HepG2 (cell line): ENCODE data around the gene UAP1L1. TPM values are rescaled to one million over a fixed set of nuclear protein-coding genes. Genes with fewer than 3 reads are reported as not detected.
A peak's percentile ranks its signal among the peaks of the same experiment; 100 is the strongest.

Experiments
- E2F5 ChIP-seq: sonication (generic); formaldehyde crosslinking; conservative IDR thresholded peaks from 2 replicates; pipeline ENCODE4 v1.4.0; 2020; ENCODE audit warnings: missing genetic modification reagents
- ERF ChIP-seq: IDR thresholded peaks from 2 replicates; pipeline ENCODE4 v1.6.1; 2018; ENCODE audit warnings: missing biosample characterization, missing genetic modification reagents
- GABPB1 ChIP-seq: IDR thresholded peaks from 2 replicates; pipeline ENCODE4 v1.6.1; 2016; ENCODE audit warnings: mild to moderate bottlenecking, missing genetic modification reagents, moderate library complexity, missing compliant biosample characterization
- HNRNPH1 ChIP-seq: fragments of 200-400 bp; formaldehyde crosslinking; optimal IDR thresholded peaks from 2 replicates; pipeline ENCODE3; 2017; ENCODE audit warnings: mild to moderate bottlenecking, low read depth, low read length
- HOXD1 ChIP-seq: sonication (generic); formaldehyde crosslinking; IDR thresholded peaks from 2 replicates; pipeline ENCODE4 v1.5.0; 2020; ENCODE audit warnings: missing genetic modification reagents
- MBNL3 ChIP-seq: fragments of 250-450 bp; sonication (Bioruptor Pico); conservative IDR thresholded peaks from 2 replicates; pipeline ENCODE4 v1.8.0; 2022; ENCODE audit warnings: mild to moderate bottlenecking, inconsistent platforms
- NFE2 ChIP-seq: sonication (generic); formaldehyde crosslinking; IDR thresholded peaks from 2 replicates; pipeline ENCODE4 v1.4.0; 2020; ENCODE audit warnings: missing genetic modification reagents
- PHB2 ChIP-seq: fragments of 450-650 bp; IDR thresholded peaks from 2 replicates; pipeline ENCODE4 v1.6.1; 2018; ENCODE audit not compliant: partially characterized antibody
- RBAK ChIP-seq: sonication (generic); formaldehyde crosslinking; IDR thresholded peaks from 2 replicates; pipeline ENCODE4 v1.5.1; 2020; ENCODE audit warnings: mild to moderate bottlenecking, missing genetic modification reagents
- RFX1 ChIP-seq: fragments of 450-650 bp; IDR thresholded peaks from 2 replicates; pipeline ENCODE4 v1.6.1; 2017
- SP4 ChIP-seq: sonication (generic); formaldehyde crosslinking; IDR thresholded peaks from 2 replicates; pipeline ENCODE4 v1.8.1; 2023; ENCODE audit warnings: mild to moderate bottlenecking, missing genetic modification reagents
- ZFAT ChIP-seq: sonication (generic); formaldehyde crosslinking; conservative IDR thresholded peaks from 2 replicates; pipeline ENCODE4 v1.8.1; 2023; ENCODE audit warnings: missing genetic modification reagents, inconsistent platforms
- ZMYM2 ChIP-seq: sonication (generic); formaldehyde crosslinking; IDR thresholded peaks from 2 replicates; pipeline ENCODE4 v1.8.0; 2022; ENCODE audit warnings: mild to moderate bottlenecking, missing genetic modification reagents
- ZNF263 ChIP-seq: sonication (generic); formaldehyde crosslinking; IDR thresholded peaks from 2 replicates; pipeline ENCODE4 v1.4.0; 2020; ENCODE audit warnings: missing genetic modification reagents
- ZNF264 ChIP-seq: sonication (generic); formaldehyde crosslinking; IDR thresholded peaks from 2 replicates; pipeline ENCODE4 v1.4.0; 2020; ENCODE audit warnings: missing genetic modification reagents
- ZNF317 ChIP-seq: sonication (generic); formaldehyde crosslinking; IDR thresholded peaks from 2 replicates; pipeline ENCODE4 v1.5.0; 2020; ENCODE audit warnings: mild to moderate bottlenecking, missing genetic modification reagents
- ZNF512 ChIP-seq: sonication (generic); formaldehyde crosslinking; IDR thresholded peaks from 2 replicates; pipeline ENCODE4 v1.4.0; 2020; ENCODE audit warnings: mild to moderate bottlenecking, missing genetic modification reagents
- ZNF557 ChIP-seq: sonication (generic); formaldehyde crosslinking; IDR thresholded peaks from 2 replicates; pipeline ENCODE4 v1.4.0; 2020; ENCODE audit warnings: missing genetic modification reagents
- ZNF775 ChIP-seq: sonication (generic); formaldehyde crosslinking; IDR thresholded peaks from 2 replicates; pipeline ENCODE4 v1.4.0; 2020; ENCODE audit warnings: missing genetic modification reagents, mild to moderate bottlenecking, moderate library complexity, borderline replicate concordance
- polyA plus RNA-seq, 8 experiments: library from polyadenylated mRNA; depleted of rRNA in 3 of 8; stranded (reverse) in 7 of 8; unstranded in 1 of 8; fragments of >200 nt; fragmentation: Illumina TruSeq in 4 of 8; extraction: Trizol in 4 of 8; gene quantifications; 2 replicates each; pipeline versions ENCODE4 v1.2.1 to v1.2.3, GENCODE V29; 2011 to 2016; ENCODE audit warnings: low read depth in 4 of 8, missing spikeins in 1 of 8, mixed read lengths in 1 of 8; ENCODE audit not compliant: insufficient read depth in 1 of 8
- total RNA-seq, 5 experiments: library from RNA; depleted of rRNA; stranded (reverse); fragments of >200 nt; fragmentation: Illumina TruSeq; extraction: Trizol; gene quantifications; 2 replicates each; pipeline ENCODE4 v1.2.3, GENCODE V29; 2016; ENCODE audit warnings: low read depth in 1 of 5
- TF ChIP-seq, protein P1 (sequence below): sonication (generic); formaldehyde crosslinking; IDR thresholded peaks from 2 replicates; pipeline ENCODE4 v1.5.0; 2020; ENCODE audit warnings: missing genetic modification reagents, mild to moderate bottlenecking, borderline replicate concordance
- TF ChIP-seq, protein P2 (sequence below): sonication (generic); formaldehyde crosslinking; IDR thresholded peaks from 2 replicates; pipeline ENCODE4 v1.5.0; 2020; ENCODE audit warnings: missing genetic modification reagents
- TF ChIP-seq, protein P3 (sequence below): sonication (generic); formaldehyde crosslinking; IDR thresholded peaks from 2 replicates; pipeline ENCODE4 v1.5.0; 2020; ENCODE audit warnings: mild to moderate bottlenecking, missing genetic modification reagents
- TF ChIP-seq, protein P4 (sequence below): sonication (generic); formaldehyde crosslinking; IDR thresholded peaks from 2 replicates; pipeline ENCODE4 v1.5.0; 2020; ENCODE audit warnings: mild to moderate bottlenecking, missing genetic modification reagents

Gene UAP1L1
- total and polyA plus RNA-seq, 2 of the 13 experiments (the other 11 are each of a cell fraction or from before 2014, with no cell fraction given): 5.4 to 6.4 TPM

GRCh38 chr9:137054932-137055384 is 22.4 kb upstream of the UAP1L1 start (continued):
- TF ChIP-seq, protein P1, sequence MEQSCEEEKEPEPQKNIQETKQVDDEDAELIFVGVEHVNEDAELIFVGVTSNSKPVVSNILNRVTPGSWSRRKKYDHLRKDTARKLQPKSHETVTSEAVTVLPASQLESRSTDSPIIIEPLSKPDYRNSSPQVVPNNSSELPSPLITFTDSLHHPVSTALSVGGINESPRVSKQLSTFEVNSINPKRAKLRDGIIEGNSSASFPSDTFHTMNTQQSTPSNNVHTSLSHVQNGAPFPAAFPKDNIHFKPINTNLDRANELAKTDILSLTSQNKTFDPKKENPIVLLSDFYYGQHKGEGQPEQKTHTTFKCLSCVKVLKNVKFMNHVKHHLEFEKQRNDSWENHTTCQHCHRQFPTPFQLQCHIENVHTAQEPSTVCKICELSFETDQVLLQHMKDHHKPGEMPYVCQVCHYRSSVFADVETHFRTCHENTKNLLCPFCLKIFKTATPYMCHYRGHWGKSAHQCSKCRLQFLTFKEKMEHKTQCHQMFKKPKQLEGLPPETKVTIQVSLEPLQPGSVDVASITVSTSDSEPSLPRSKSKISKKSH (CRISPR knock-in tag): no peak
- TF ChIP-seq ZNF264 (CRISPR knock-in tag): peak; percentile 48; the same call in 1 of the 2 replicates
- no peak for TF ChIP-seq ZNF263 (CRISPR knock-in tag)
- no peak for TF ChIP-seq ZMYM2 (CRISPR knock-in tag)
- TF ChIP-seq SP4 (CRISPR knock-in tag): peak; percentile 22; the same call in 1 of the 2 replicates
- no peak for TF ChIP-seq HOXD1 (CRISPR knock-in tag)
- TF ChIP-seq RBAK (CRISPR knock-in tag): no peak
- no peak for TF ChIP-seq NFE2 (CRISPR knock-in tag)
- no peak for TF ChIP-seq ZNF512 (CRISPR knock-in tag)
- TF ChIP-seq ERF (CRISPR knock-in tag): no peak
- TF ChIP-seq, protein P2, sequence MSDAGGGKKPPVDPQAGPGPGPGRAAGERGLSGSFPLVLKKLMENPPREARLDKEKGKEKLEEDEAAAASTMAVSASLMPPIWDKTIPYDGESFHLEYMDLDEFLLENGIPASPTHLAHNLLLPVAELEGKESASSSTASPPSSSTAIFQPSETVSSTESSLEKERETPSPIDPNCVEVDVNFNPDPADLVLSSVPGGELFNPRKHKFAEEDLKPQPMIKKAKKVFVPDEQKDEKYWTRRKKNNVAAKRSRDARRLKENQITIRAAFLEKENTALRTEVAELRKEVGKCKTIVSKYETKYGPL (CRISPR knock-in tag): no peak
- no peak; the same call in 1 of the 2 replicates for TF ChIP-seq GABPB1 (CRISPR knock-in tag)
- TF ChIP-seq HNRNPH1: no peak
- TF ChIP-seq, protein P3, sequence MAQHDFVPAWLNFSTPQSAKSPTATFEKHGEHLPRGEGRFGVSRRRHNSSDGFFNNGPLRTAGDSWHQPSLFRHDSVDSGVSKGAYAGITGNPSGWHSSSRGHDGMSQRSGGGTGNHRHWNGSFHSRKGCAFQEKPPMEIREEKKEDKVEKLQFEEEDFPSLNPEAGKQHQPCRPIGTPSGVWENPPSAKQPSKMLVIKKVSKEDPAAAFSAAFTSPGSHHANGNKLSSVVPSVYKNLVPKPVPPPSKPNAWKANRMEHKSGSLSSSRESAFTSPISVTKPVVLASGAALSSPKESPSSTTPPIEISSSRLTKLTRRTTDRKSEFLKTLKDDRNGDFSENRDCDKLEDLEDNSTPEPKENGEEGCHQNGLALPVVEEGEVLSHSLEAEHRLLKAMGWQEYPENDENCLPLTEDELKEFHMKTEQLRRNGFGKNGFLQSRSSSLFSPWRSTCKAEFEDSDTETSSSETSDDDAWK (CRISPR knock-in tag): no peak
- no peak for TF ChIP-seq ZNF775 (CRISPR knock-in tag)
- no peak for TF ChIP-seq PHB2
- no peak for TF ChIP-seq RFX1
- TF ChIP-seq, protein P4, sequence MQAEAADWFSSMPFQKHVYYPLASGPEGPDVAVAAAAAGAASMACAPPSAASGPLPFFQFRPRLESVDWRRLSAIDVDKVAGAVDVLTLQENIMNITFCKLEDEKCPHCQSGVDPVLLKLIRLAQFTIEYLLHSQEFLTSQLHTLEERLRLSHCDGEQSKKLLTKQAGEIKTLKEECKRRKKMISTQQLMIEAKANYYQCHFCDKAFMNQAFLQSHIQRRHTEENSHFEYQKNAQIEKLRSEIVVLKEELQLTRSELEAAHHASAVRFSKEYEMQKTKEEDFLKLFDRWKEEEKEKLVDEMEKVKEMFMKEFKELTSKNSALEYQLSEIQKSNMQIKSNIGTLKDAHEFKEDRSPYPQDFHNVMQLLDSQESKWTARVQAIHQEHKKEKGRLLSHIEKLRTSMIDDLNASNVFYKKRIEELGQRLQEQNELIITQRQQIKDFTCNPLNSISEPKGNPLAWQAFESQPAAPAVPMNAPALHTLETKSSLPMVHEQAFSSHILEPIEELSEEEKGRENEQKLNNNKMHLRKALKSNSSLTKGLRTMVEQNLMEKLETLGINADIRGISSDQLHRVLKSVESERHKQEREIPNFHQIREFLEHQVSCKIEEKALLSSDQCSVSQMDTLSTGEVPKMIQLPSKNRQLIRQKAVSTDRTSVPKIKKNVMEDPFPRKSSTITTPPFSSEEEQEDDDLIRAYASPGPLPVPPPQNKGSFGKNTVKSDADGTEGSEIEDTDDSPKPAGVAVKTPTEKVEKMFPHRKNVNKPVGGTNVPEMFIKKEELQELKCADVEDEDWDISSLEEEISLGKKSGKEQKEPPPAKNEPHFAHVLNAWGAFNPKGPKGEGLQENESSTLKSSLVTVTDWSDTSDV (CRISPR knock-in tag): no peak
- TF ChIP-seq ZNF317: no peak
- TF ChIP-seq ZNF557 (CRISPR knock-in tag): no peak
- no peak for TF ChIP-seq MBNL3 (CRISPR knock-in tag)
- no peak for TF ChIP-seq E2F5 (CRISPR knock-in tag)
- 0 out of 2 replicates have a peak, but pooled peaks have one; percentile 3 for TF ChIP-seq ZFAT (CRISPR knock-in tag)
